SK-N-SH (cell line): ENCODE data around the gene SLC6A3.

Source experiments
- CHD2 ChIP-seq: fragments of 150-350 bp; IDR thresholded peaks from 2 replicates; pipeline ENCODE4 v1.6.1; 2018; ENCODE audit warnings: low read length; ENCODE audit not compliant: partially characterized antibody
- EP300 ChIP-seq, 2 experiments: IDR thresholded peaks; 2 replicates each; pipeline versions ENCODE4 v1.4.0 to v1.6.1; 2012; ENCODE audit warnings: borderline replicate concordance in 1 of 2, low read depth in 1 of 2, low read length in 1 of 2
- GABPA ChIP-seq: IDR thresholded peaks from 2 replicates; pipeline ENCODE4 v1.4.0; 2012; ENCODE audit warnings: low read depth, mild to moderate bottlenecking
- JUND ChIP-seq: IDR thresholded peaks from 2 replicates; pipeline ENCODE4 v1.4.0; 2012
- RAD21 ChIP-seq: IDR thresholded peaks from 2 replicates; pipeline ENCODE4 v1.6.1; 2012; ENCODE audit warnings: mild to moderate bottlenecking, low read length
- SMC3 ChIP-seq: IDR thresholded peaks from 2 replicates; pipeline ENCODE4 v1.6.1; 2012; ENCODE audit warnings: low read depth, low read length, improper control_type of control experiment
- TAF1 ChIP-seq: IDR thresholded peaks from 2 replicates; pipeline ENCODE4 v1.6.1; 2012; ENCODE audit warnings: low read depth, mild to moderate bottlenecking, low read length, moderate library complexity, borderline replicate concordance
- YY1 ChIP-seq: IDR thresholded peaks from 2 replicates; pipeline ENCODE4 v1.4.0; 2012; ENCODE audit warnings: low read depth, mild to moderate bottlenecking
- TF ChIP-seq, protein P1 (sequence below): fragments of 200-600 bp; sonication (generic); IDR thresholded peaks from 2 replicates; pipeline ENCODE4 v1.6.1; 2017; ENCODE audit warnings: antibody characterized with exemption, mild to moderate bottlenecking, moderate library complexity
- TF ChIP-seq, protein P2 (sequence below): fragments of 150-350 bp; IDR thresholded peaks from 2 replicates; pipeline ENCODE4 v1.6.1; 2017; ENCODE audit warnings: antibody characterized with exemption, low read length, low read depth, borderline replicate concordance
- TF ChIP-seq, protein P3 (sequence below): IDR thresholded peaks from 2 replicates; pipeline ENCODE4 v1.6.1; 2012; ENCODE audit warnings: mild to moderate bottlenecking, low read depth, low read length, moderate library complexity
- TF ChIP-seq, protein P4 (sequence below): IDR thresholded peaks from 2 replicates; pipeline ENCODE4 v1.4.0; 2012; ENCODE audit warnings: low read depth

DNA sequence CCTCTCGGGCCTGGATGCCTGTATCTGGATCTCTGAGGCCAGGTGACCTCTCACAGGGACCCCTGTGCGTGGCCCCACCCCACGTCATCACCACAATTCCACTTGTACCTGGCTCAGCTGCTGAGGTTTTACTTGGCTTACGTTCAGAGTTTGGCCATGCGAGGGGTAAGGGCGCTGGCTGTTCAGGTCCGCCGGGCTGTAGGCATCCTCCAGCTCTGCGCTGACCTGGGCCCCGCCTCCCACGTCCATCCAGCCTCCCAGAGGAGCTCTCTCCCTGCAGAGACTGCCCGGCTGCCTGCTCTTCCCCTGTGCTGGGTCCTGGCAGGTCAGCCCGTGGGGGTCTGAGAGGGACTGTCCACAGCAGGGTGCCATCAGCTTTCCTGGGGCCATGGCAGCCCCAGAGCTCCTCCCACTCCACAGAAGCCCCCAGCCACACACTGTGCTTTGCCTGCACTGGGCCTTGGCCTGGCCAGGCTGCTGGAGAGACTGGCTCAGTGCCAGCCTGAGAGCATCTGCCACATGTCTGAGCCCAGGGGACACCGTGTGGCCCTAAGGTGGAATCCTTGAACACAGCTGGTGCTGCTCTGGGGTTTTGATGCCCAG is 43.6 kb downstream of the SLC6A3 start:
- TF ChIP-seq, protein P1, sequence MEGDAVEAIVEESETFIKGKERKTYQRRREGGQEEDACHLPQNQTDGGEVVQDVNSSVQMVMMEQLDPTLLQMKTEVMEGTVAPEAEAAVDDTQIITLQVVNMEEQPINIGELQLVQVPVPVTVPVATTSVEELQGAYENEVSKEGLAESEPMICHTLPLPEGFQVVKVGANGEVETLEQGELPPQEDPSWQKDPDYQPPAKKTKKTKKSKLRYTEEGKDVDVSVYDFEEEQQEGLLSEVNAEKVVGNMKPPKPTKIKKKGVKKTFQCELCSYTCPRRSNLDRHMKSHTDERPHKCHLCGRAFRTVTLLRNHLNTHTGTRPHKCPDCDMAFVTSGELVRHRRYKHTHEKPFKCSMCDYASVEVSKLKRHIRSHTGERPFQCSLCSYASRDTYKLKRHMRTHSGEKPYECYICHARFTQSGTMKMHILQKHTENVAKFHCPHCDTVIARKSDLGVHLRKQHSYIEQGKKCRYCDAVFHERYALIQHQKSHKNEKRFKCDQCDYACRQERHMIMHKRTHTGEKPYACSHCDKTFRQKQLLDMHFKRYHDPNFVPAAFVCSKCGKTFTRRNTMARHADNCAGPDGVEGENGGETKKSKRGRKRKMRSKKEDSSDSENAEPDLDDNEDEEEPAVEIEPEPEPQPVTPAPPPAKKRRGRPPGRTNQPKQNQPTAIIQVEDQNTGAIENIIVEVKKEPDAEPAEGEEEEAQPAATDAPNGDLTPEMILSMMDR: no peak
- TF ChIP-seq RAD21: no peak
- TF ChIP-seq, protein P2, sequence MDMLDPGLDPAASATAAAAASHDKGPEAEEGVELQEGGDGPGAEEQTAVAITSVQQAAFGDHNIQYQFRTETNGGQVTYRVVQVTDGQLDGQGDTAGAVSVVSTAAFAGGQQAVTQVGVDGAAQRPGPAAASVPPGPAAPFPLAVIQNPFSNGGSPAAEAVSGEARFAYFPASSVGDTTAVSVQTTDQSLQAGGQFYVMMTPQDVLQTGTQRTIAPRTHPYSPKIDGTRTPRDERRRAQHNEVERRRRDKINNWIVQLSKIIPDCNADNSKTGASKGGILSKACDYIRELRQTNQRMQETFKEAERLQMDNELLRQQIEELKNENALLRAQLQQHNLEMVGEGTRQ: no peak
- TF ChIP-seq, protein P3, sequence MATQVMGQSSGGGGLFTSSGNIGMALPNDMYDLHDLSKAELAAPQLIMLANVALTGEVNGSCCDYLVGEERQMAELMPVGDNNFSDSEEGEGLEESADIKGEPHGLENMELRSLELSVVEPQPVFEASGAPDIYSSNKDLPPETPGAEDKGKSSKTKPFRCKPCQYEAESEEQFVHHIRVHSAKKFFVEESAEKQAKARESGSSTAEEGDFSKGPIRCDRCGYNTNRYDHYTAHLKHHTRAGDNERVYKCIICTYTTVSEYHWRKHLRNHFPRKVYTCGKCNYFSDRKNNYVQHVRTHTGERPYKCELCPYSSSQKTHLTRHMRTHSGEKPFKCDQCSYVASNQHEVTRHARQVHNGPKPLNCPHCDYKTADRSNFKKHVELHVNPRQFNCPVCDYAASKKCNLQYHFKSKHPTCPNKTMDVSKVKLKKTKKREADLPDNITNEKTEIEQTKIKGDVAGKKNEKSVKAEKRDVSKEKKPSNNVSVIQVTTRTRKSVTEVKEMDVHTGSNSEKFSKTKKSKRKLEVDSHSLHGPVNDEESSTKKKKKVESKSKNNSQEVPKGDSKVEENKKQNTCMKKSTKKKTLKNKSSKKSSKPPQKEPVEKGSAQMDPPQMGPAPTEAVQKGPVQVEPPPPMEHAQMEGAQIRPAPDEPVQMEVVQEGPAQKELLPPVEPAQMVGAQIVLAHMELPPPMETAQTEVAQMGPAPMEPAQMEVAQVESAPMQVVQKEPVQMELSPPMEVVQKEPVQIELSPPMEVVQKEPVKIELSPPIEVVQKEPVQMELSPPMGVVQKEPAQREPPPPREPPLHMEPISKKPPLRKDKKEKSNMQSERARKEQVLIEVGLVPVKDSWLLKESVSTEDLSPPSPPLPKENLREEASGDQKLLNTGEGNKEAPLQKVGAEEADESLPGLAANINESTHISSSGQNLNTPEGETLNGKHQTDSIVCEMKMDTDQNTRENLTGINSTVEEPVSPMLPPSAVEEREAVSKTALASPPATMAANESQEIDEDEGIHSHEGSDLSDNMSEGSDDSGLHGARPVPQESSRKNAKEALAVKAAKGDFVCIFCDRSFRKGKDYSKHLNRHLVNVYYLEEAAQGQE: no peak
- TF ChIP-seq, protein P4, sequence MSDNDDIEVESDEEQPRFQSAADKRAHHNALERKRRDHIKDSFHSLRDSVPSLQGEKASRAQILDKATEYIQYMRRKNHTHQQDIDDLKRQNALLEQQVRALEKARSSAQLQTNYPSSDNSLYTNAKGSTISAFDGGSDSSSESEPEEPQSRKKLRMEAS: no peak
- no peak for TF ChIP-seq JUND
- TF ChIP-seq YY1: no peak
- no peak for TF ChIP-seq TAF1
- no peak; the same call in 1 of the 2 replicates for TF ChIP-seq SMC3
- TF ChIP-seq GABPA: no peak
- no peak for TF ChIP-seq EP300 (IDR thresholded peaks at IDR 0.05; ENCODE audit: borderline replicate concordance in 1 of 2, low read depth in 1 of 2, low read length in 1 of 2)
- TF ChIP-seq CHD2: no peak
